WTC11 (cell line): ENCODE data around the gene ELMO3. TPM values are rescaled to one million over a fixed set of nuclear protein-coding genes. Genes with fewer than 3 reads are reported as not detected.

Experiments
- ARID4B ChIP-seq: sonication (generic); formaldehyde crosslinking; IDR thresholded peaks from 2 replicates; pipeline ENCODE4 v1.8.0; 2023; ENCODE audit warnings: missing genetic modification reagents, mild to moderate bottlenecking, borderline replicate concordance
- ATF2 ChIP-seq: sonication (generic); formaldehyde crosslinking; IDR thresholded peaks from 2 replicates; pipeline ENCODE4 v1.8.1; 2022; ENCODE audit warnings: low read depth, missing genetic modification reagents, borderline replicate concordance
- CBFB ChIP-seq: sonication (generic); formaldehyde crosslinking; IDR thresholded peaks from 2 replicates; pipeline ENCODE4 v1.8.1; 2022; ENCODE audit warnings: mild to moderate bottlenecking, low read depth, missing genetic modification reagents
- CDX4 ChIP-seq: fragments of 250-450 bp; sonication (Bioruptor Pico); IDR thresholded peaks from 2 replicates; pipeline ENCODE4 v1.9.0; 2021; ENCODE audit warnings: moderate library complexity, mild to moderate bottlenecking, inconsistent platforms, borderline replicate concordance
- CREB1 ChIP-seq: sonication (generic); formaldehyde crosslinking; IDR thresholded peaks from 2 replicates; pipeline ENCODE4 v1.8.0; 2023; ENCODE audit warnings: mild to moderate bottlenecking, missing genetic modification reagents
- CREM ChIP-seq: sonication (generic); formaldehyde crosslinking; IDR thresholded peaks from 2 replicates; pipeline ENCODE4 v1.8.1; 2022; ENCODE audit warnings: mild to moderate bottlenecking, missing genetic modification reagents, moderate library complexity
- EMX1 ChIP-seq: fragments of 250-450 bp; sonication (Bioruptor Pico); IDR thresholded peaks from 2 replicates; pipeline ENCODE4 v1.8.0; 2021; ENCODE audit warnings: mild to moderate bottlenecking
- ERG ChIP-seq: fragments of 250-450 bp; sonication (Bioruptor Pico); IDR thresholded peaks from 2 replicates; pipeline ENCODE4 v1.8.0; 2021; ENCODE audit warnings: mild to moderate bottlenecking
- ESRRA ChIP-seq: sonication (generic); formaldehyde crosslinking; IDR thresholded peaks from 2 replicates; pipeline ENCODE4 v1.8.1; 2022; ENCODE audit warnings: mild to moderate bottlenecking, missing genetic modification reagents, borderline replicate concordance
- FOXP1 ChIP-seq: sonication (generic); formaldehyde crosslinking; IDR thresholded peaks from 2 replicates; pipeline ENCODE4 v1.8.0; 2022; ENCODE audit warnings: missing genetic modification reagents, mild to moderate bottlenecking, moderate library complexity, borderline replicate concordance
- FOXP4 ChIP-seq: sonication (generic); formaldehyde crosslinking; IDR thresholded peaks from 2 replicates; pipeline ENCODE4 v1.8.0; 2022; ENCODE audit warnings: mild to moderate bottlenecking, missing genetic modification reagents
- KAT7 ChIP-seq: sonication (generic); formaldehyde crosslinking; IDR thresholded peaks from 2 replicates; pipeline ENCODE4 v1.8.1; 2023; ENCODE audit warnings: missing genetic modification reagents, mild to moderate bottlenecking, borderline replicate concordance
- MAX ChIP-seq: sonication (generic); formaldehyde crosslinking; IDR thresholded peaks from 2 replicates; pipeline ENCODE4 v1.8.0; 2022; ENCODE audit warnings: mild to moderate bottlenecking, missing genetic modification reagents
- MYBL2 ChIP-seq: sonication (generic); formaldehyde crosslinking; IDR thresholded peaks from 2 replicates; pipeline ENCODE4 v1.8.1; 2023; ENCODE audit warnings: mild to moderate bottlenecking, moderate library complexity, missing genetic modification reagents
- NFYB ChIP-seq: sonication (generic); formaldehyde crosslinking; conservative IDR thresholded peaks from 2 replicates; pipeline ENCODE4 v1.8.0; 2022; ENCODE audit warnings: low read depth, missing genetic modification reagents
- NR2C2 ChIP-seq: sonication (generic); formaldehyde crosslinking; IDR thresholded peaks from 2 replicates; pipeline ENCODE4 v1.8.0; 2022; ENCODE audit warnings: mild to moderate bottlenecking, missing genetic modification reagents
- NR3C1 ChIP-seq: sonication (generic); formaldehyde crosslinking; conservative IDR thresholded peaks from 2 replicates; pipeline ENCODE4 v1.8.1; 2023; ENCODE audit warnings: low read depth, mild to moderate bottlenecking, missing genetic modification reagents
- SMAD3 ChIP-seq: sonication (generic); formaldehyde crosslinking; IDR thresholded peaks from 2 replicates; pipeline ENCODE4 v1.8.0; 2022; ENCODE audit warnings: missing genetic modification reagents, mild to moderate bottlenecking, borderline replicate concordance
- STAT6 ChIP-seq: sonication (generic); formaldehyde crosslinking; conservative IDR thresholded peaks from 2 replicates; pipeline ENCODE4 v1.8.1; 2023; ENCODE audit warnings: mild to moderate bottlenecking, low read depth, missing genetic modification reagents, moderate library complexity
- USF2 ChIP-seq: sonication (generic); formaldehyde crosslinking; IDR thresholded peaks from 2 replicates; pipeline ENCODE4 v1.8.1; 2023; ENCODE audit warnings: mild to moderate bottlenecking, missing genetic modification reagents, moderate library complexity
- ZNF232 ChIP-seq: sonication (generic); formaldehyde crosslinking; IDR thresholded peaks from 2 replicates; pipeline ENCODE4 v1.8.0; 2022; ENCODE audit warnings: mild to moderate bottlenecking, missing genetic modification reagents
- ZNF263 ChIP-seq: sonication (generic); formaldehyde crosslinking; IDR thresholded peaks from 2 replicates; pipeline ENCODE4 v1.8.1; 2022; ENCODE audit warnings: low read depth, mild to moderate bottlenecking, moderate library complexity, missing genetic modification reagents
- ZNF396 ChIP-seq: fragments of 250-450 bp; sonication (Bioruptor Pico); IDR thresholded peaks from 2 replicates; pipeline ENCODE4 v1.8.0; 2021; ENCODE audit warnings: mild to moderate bottlenecking, moderate library complexity, borderline replicate concordance
- total RNA-seq: library from RNA; stranded (reverse); gene quantifications from 3 replicates; pipeline ENCODE4 v1.2.3, GENCODE V29; 2021

Gene ELMO3
- total RNA-seq, 1 experiment from 2014 or later, result 13.6 TPM

- TF ChIP-seq NR3C1 (no peak), ARID4B (CRISPR knock-in tag) (peak; percentile 77; the same call in 1 of the 2 replicates), ZNF263 (0 out of 2 replicates have a peak, but pooled peaks have one; percentile 17), ERG (no peak), CREM (CRISPR knock-in tag) (peak; percentile 64; the same call in 1 of the 2 replicates), CREB1 (CRISPR knock-in tag) (peak; percentile 36; the same call in 1 of the 2 replicates), KAT7 (CRISPR knock-in tag) (peak; percentile 69; the same call in 1 of the 2 replicates), ZNF396 (CRISPR knock-in tag) (no peak), CBFB (no peak; the same call in 1 of the 2 replicates), USF2 (peak; percentile 74), ESRRA (CRISPR knock-in tag) (no peak; the same call in 1 of the 2 replicates), CDX4 (no peak), STAT6 (no peak), MYBL2 (CRISPR knock-in tag) (peak; percentile 63; the same call in 1 of the 2 replicates), ATF2 (no peak), FOXP4 (CRISPR knock-in tag) (peak; percentile 64), EMX1 (CRISPR knock-in tag) (no peak), NFYB (peak; percentile 21; the same call in 1 of the 2 replicates), SMAD3 (CRISPR knock-in tag) (peak; percentile 84; the same call in 1 of the 2 replicates), NR2C2 (CRISPR knock-in tag) (no peak), ZNF232 (CRISPR knock-in tag) (peak; percentile 73; the same call in 1 of the 2 replicates), MAX (CRISPR knock-in tag) (peak; percentile 91), FOXP1 (peak; percentile 77)
These were observed 24.9 kb upstream of the ELMO3 start (continued) for GRCh38 chr16:67173808-67174705.
